Measurements from ENCODE around the gene FAM13A.

GRCh38 chr4:89070041-89070440 is 13.1 kb upstream of the FAM13A start:
- TF ChIP-seq CTCF (IDR thresholded peaks at IDR 0.05) (no peak), POLR2A (IDR thresholded peaks at IDR 0.05) (no peak)
